Measurements from ENCODE around the gene WASF1. TPM values are rescaled to one million over a fixed set of nuclear protein-coding genes. Genes with fewer than 3 reads are reported as not detected.

WASF1 gene
- total RNA-seq, 1 donor from 2014 or later = 116 TPM

Other genes starting within 250 kb of the WASF1 start
- gene GPR6, start 201.4 kb downstream of the WASF1 start, total RNA-seq = 0.74 TPM
- 18.4 TPM for gene CDC40, start 757 bp upstream of the WASF1 start, total RNA-seq
- 0.98 TPM for gene METTL24, start 178.7 kb upstream of the WASF1 start, total RNA-seq
- 0.25 TPM for gene DDO, start 235.9 kb upstream of the WASF1 start, total RNA-seq